Stimulated activated CD8-positive, alpha-beta memory T cell treated with anti-CD3 and anti-CD28 coated beads, Interleukin-4, amount 100 ng/mL, for 48 hours (primary cell): ENCODE measurements around the gene TRO.
A peak's percentile ranks its signal among the peaks of the same experiment; 100 is the strongest.

ENCODE experiments used
- DNase-seq: peaks from one replicate; pipeline ENCODE4 v3.0.0-alpha.2; 2020

TRO gene

GRCh38 chrX:54920610-54921426 lies at the start of gene TRO:
TSS of gene TRO (plus strand) at chrX:54920824. CDS start at chrX:54922247, 1,423 bp downstream.
- DNase-seq = peak; percentile 25

DNA sequence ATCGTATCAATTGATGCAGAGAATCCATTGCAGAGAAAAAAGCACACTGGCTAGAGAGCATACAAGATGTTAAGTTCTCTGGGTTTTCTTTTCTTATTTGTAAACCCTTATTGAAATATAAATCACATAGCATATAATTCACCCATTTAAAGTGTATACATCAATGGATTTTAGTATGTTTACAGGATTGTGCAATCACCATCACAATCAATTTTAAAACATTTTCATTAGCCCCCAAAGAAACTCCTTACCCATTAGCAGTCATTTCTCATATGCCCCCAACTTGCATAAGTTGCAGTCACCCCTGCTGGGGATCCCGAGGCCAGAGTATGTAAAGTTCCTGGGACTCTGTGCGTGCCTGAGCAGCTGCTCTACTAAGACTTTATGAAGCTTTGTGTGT lies 34.9 kb upstream of the TRO start:
- DNase-seq = no peak

DNA sequence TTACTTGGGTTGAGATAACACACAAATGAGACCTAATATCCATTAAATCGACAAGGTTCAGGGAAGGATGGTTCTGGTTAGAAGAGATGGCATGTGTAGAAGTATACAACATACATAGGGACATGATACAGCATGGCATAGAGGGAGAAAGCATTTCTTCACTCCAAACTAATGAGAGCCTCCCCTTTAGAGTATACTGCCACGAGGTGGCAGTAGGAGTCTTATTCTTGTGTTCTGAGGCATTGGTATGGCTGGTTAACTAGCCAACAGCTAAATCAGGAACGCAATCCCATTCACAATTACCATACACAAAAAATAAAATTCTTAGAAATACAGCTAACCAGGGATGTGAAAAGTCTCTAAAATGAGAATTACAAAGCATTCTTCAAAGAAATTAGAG lies 29.1 kb upstream of the TRO start:
- peak; percentile 28 for DNase-seq

- no peak for DNase-seq
Measured at GRCh38 chrX:54894159-54894558, 26.5 kb upstream of the TRO start.

- DNase-seq = no peak
Measured at GRCh38 chrX:54909941-54910340, 10.7 kb upstream of the TRO start.

DNA sequence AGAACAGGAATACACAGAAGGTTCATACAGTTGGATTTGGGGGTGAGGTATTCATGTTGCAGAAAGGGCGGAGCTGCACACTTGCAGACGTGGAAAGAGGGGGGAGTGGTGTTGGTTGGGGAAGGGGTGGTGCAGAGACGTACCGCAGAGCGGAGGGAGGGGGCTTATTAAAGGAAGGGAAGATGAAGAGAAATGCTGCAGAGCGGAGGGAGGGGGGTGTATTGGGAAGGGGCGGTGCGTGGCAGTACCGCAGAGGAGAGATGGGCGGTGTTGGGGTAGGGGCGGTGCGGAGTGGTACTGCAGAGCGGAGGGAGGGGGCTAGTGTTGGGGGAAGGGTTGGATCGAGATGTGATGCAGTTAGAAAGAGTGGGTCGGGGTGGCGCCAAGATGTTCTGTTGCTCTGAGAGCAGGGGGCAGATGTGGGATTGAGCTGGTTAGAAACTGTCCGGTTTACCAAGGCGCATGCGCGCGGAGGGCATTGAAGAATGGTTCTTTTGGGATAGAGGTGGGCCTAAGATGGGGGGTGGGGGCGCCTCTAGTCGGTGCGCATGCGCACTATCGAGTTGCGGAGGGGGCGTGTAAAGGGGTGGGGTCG lies 900 bp downstream of the TRO start:
- peak; percentile 72 for DNase-seq

DNA sequence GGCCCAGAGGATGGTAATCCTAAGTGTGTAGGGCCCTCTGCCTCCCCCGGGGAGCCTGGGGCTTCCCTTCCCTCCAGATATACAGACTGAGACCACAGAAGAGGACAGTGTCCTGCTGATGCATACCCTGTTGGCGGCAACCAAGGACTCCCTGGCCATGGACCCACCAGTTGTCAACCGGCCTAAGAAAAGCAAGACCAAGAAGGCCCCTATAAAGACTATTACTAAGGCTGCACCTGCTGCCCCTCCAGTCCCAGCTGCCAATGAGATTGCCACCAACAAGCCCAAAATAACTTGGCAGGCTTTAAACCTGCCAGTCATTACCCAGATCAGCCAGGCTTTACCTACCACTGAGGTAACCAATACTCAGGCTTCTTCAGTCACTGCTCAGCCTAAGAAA lies 1.9 kb downstream of the TRO start:
- no peak for DNase-seq

GRCh38 chrX:54923376-54923775 lies 2.8 kb downstream of the TRO start:
- DNase-seq = no peak

DNA sequence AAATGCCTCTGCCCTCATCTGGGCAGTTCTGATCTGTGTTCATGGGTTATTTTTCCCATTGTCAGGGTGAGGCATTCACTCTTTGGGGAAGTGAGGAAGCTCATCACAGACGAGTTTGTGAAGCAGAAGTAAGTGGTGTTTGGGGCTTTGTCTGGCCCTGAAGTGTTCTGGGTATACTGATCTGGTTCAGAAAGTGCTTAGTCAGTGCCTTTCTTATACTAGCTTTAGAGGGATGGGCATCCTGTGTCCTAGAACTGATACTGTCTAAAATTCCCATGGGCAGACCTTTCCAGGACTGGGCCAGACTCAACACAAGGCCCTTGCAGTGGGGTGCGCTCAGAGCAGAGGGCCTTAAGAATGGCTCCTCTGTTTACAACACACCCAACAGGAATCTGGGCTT lies 6.4 kb downstream of the TRO start:
- no peak for DNase-seq

- no peak for DNase-seq
Measured at GRCh38 chrX:54928876-54929275, 8.3 kb downstream of the TRO start.

DNA sequence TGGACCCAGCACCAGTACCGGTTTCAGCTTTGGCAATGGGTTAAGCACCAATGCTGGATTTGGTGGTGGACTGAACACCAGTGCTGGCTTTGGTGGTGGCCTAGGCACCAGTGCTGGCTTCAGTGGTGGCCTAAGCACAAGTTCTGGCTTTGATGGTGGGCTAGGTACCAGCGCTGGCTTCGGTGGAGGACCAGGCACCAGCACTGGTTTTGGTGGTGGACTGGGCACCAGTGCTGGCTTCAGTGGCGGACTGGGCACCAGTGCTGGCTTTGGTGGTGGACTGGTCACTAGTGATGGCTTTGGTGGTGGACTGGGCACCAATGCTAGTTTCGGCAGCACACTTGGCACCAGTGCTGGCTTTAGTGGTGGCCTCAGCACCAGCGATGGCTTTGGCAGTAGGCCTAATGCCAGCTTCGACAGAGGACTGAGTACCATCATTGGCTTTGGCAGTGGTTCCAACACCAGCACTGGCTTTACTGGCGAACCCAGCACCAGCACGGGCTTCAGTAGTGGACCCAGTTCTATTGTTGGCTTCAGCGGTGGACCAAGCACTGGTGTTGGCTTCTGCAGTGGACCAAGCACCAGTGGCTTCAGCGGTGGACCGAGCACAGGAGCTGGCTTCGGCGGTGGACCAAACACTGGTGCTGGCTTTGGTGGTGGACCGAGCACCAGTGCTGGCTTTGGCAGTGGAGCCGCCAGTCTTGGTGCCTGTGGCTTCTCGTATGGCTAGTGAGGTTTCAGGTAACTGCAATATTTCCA lies 9.8 kb downstream of the TRO start:
- DNase-seq = no peak

DNA sequence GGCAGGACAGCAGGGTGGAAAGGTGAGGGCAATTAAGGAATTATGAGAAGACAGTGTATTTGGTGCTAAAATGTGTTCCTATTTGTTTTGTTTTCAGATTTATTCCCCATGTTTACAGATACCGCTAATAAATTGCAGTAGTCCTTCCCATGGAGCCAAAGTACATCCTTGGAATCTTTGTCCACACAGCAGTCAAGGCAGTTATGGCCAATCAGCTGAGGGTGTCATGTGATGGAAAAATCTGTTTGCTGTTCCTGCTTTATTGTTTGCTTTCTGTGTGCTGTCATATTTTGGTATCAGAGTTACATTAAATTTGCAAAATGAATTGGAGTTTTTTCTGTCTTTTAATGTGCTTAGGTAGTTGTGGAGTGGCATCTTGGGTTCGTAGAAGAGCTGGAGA lies 10.5 kb downstream of the TRO start:
- no peak for DNase-seq

GRCh38 chrX:54933150-54933826 lies 12.7 kb downstream of the TRO start:
- DNase-seq = no peak

GRCh38 chrX:54934058-54934457 lies 13.4 kb downstream of the TRO start:
- DNase-seq = no peak

DNA sequence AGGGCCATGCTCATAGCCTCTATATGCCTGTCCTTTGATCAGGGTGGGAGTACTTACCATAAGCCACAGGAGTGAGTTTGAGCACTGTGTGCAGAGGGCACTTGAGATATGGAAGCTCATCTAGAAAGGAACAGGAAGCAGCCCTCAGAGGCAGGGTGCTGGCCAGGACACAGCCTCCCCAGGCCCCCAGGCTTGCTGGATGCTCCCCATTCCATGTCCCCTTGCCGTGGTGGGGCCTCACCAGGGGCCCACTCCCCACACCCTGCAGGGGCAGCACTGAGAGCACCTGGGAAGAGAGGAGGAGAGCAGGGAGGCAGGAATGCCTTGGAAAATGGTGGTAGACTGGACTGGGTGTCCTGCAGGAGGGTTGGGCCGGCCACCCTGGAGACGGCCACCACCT lies 14.3 kb downstream of the TRO start:
- no peak for DNase-seq

DNA sequence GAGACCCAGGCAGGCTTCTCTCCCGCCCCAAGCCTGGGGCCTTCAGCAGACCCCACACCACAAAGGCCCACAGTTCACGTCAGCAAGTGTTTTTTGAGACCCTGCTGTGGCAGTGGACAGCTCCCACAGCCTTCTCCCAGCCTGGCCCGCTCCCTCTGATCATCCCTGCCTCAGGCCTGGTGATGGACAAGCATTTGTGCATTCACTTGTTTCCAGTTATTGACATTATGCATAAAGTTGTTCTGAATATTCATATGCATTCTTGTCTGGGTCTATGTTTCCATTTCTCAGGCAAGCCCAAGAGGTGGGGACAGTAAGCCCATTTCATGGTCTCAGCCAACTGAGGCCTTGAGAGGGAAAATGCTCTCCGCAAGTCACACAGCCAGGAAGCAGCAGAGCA lies 14.7 kb downstream of the TRO start:
- no peak for DNase-seq

DNA sequence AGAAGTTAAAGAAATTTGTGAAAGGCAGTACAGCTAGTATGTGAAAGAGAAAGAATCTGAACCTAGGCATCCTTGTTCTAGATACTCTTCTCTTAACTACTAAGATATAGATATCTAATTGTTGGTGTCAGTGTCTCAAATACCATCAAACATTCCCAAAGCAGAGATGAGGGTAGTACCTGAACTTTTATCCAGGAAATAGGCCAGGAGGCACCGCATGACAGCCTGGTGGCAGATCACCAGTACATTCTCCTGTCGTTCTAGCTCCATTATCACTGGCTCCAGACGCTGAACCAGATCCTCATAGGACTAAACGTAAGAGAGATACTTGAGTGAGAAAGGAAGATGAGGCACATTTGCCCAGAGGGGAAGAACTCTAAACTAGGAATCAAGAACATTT lies 16.8 kb downstream of the TRO start:
- no peak for DNase-seq

GRCh38 chrX:54944816-54945215 lies 24.2 kb downstream of the TRO start:
- DNase-seq = no peak

DNA sequence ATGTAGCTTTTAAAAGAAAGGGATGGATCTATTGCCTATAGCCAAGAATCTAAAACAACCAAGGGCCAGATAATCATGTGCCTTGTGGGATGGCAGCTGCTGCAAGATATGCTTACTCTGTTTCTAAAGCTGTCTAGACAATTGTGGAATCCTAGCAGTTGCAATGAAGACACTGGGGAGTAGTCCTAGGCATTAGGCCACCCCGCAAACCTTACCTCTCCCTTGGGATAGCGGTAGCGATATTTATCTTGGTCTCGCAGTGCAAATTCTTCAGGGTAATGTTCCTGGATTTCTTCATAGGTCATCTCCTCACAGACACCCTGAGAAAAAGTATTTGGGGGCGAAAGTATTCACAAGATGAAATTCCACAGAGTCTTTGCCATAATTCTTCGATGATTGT lies 24.6 kb downstream of the TRO start:
- no peak for DNase-seq

GRCh38 chrX:54950730-54951375 lies 30.2 kb downstream of the TRO start:
- no peak for DNase-seq

- DNase-seq = no peak
Measured at GRCh38 chrX:54961750-54962149, 41.1 kb downstream of the TRO start.

GRCh38 chrX:54964766-54965497 lies 44.3 kb downstream of the TRO start:
- DNase-seq = no peak
